ENCODE results near the gene SLC4A1AP. TPM values are rescaled to one million over a fixed set of nuclear protein-coding genes. Genes with fewer than 3 reads are reported as not detected.

The SLC4A1AP gene
- total RNA-seq, 1 experiment from 2014 or later, result 19.8 TPM

DNA sequence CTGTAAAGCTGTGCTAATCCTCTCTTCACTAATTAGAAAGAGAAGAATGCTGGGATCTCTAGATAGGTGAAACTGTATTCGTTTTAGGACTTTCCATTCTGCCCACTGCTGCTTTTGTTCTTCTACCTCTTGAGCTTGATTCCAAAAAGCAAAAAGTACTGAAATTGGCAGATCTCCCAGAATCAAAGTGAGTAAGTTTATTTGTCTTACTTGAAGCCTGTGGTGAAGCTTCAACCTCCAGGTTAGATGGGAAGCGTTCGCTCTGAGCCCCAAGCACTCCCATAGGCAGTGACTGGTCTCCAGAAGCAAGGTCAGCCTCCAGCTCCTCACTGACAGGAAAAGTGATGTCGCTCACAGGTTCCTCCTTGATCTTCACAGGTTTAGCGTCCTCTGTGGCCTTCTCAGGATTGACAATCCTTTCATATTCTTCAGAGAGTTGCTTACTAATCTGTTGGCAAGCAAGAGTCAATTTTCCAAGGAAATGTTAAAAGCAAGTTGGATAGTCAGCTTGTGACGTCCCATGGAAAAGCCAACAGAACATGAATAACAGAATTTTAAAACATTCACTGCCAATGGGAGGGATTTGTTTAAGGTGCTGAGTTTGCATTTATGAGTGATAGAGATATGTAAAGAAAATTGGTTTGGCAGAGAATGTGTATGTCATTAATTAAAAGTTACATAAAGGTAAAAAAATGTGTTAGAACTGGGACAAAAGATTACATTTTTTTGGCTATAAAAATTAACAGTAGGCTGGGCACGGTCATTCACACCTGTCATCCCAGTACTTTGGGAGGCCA lies 8.3 kb upstream of the SLC4A1AP start:
- RAD21 ChIA-PET (ENCODE audit: low non-redundant PET in 1 of 2, low total read pairs in 2 of 2, uncharacterized antibody in 2 of 2, unreplicated experiment in 2 of 2), result no interaction called here
- Histone ChIP-seq H3K79me2 (ENCODE audit: insufficient read depth, low read length) (0 out of 2 replicates have a peak, but pooled peaks cover 11% of the 10 kb centered on the region), H3K4me3 (replicated peaks in 1 of 2; ENCODE audit: low read depth in 1 of 2, low read length in 2 of 2) (no peak overlapping the region), H3K9me3 (ENCODE audit: control insufficient read depth in 1 of 2, insufficient read depth in 1 of 2, low read depth in 1 of 2, low read length in 2 of 2) (no peaks in the 10 kb centered on the region), H3K4me2 (ENCODE audit: low read length) (no peak overlapping the region), H2AFZ (ENCODE audit: low read depth, low read length, poor library complexity, severe bottlenecking) (no peak overlapping the region), H3K9me2 (ENCODE audit: insufficient read depth) (no peaks in the 10 kb centered on the region), H4K20me1 (ENCODE audit: insufficient read depth) (no peaks in the 10 kb centered on the region), H3K4me1 (ENCODE audit: control insufficient read depth in 1 of 2, insufficient read depth in 2 of 2, low read length in 2 of 2) (peaks cover 0 to 8% of the 10 kb centered on the region in 2 experiments; a peak in 1 of 4 replicates), H3K9ac (ENCODE audit: low read length) (no peak overlapping the region), H3K27me3 (ENCODE audit: insufficient read depth, low read length) (no peaks in the 10 kb centered on the region), H3K36me3 (ENCODE audit: control insufficient read depth in 1 of 2, insufficient read depth in 2 of 2, low read length in 2 of 2) (peaks cover 28 to 29% of the 10 kb centered on the region in 2 experiments), H3K27ac (ENCODE audit: low read depth, low read length) (no peak overlapping the region)
- CTCF ChIA-PET, result interaction anchor here (0.6 kb wide), 1 partner anchor 13 kb away, joined by 3 read pairs; no protein-coding TSS in a partner anchor
- TF ChIP-seq ZFX (IDR thresholded peaks at IDR 0.05), result no peak
- TF ChIP-seq, protein P1, sequence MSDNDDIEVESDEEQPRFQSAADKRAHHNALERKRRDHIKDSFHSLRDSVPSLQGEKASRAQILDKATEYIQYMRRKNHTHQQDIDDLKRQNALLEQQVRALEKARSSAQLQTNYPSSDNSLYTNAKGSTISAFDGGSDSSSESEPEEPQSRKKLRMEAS (IDR thresholded peaks at IDR 0.05), result no peak
- TF ChIP-seq, protein P2, sequence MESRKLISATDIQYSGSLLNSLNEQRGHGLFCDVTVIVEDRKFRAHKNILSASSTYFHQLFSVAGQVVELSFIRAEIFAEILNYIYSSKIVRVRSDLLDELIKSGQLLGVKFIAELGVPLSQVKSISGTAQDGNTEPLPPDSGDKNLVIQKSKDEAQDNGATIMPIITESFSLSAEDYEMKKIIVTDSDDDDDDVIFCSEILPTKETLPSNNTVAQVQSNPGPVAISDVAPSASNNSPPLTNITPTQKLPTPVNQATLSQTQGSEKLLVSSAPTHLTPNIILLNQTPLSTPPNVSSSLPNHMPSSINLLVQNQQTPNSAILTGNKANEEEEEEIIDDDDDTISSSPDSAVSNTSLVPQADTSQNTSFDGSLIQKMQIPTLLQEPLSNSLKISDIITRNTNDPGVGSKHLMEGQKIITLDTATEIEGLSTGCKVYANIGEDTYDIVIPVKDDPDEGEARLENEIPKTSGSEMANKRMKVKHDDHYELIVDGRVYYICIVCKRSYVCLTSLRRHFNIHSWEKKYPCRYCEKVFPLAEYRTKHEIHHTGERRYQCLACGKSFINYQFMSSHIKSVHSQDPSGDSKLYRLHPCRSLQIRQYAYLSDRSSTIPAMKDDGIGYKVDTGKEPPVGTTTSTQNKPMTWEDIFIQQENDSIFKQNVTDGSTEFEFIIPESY (IDR thresholded peaks at IDR 0.05; ENCODE audit: extremely low read depth, insufficient replicate concordance, low read length), result no peak
- TF ChIP-seq ATF3 (IDR thresholded peaks at IDR 0.05), result no peak
- no peak for TF ChIP-seq ZNF274 (IDR thresholded peaks at IDR 0.05; ENCODE audit: low read depth, low read length)
- no peak for TF ChIP-seq EGR1 (IDR thresholded peaks at IDR 0.05; ENCODE audit: low read depth)
- TF ChIP-seq POLR2AphosphoS5 (IDR thresholded peaks at IDR 0.05; ENCODE audit: low read depth, low read length), result no peak
- TF ChIP-seq SP1 (IDR thresholded peaks at IDR 0.05; ENCODE audit: low read depth), result no peak
- no peak for TF ChIP-seq FOSL1 (IDR thresholded peaks at IDR 0.05; ENCODE audit: low read depth)
- ATAC-seq (no peak), DNase-seq (ENCODE audit: low read depth, low spot score) (no peak)
- intact Hi-C loops (cut with micrococcal nuclease), result no loop called here
- BruUV-seq (replicated peaks), result no TSS peak
- POLR2A ChIA-PET, result interaction anchor here (0.8 kb wide), 1 partner anchor 8 kb away, joined by 3 read pairs; the partner anchor contains the start of genes SLC4A1AP and SUPT7L

All from HCT116 (cell line).